K562 (cell line): ENCODE results near the gene HOXB6. TPM values are rescaled to one million over a fixed set of nuclear protein-coding genes. Genes with fewer than 3 reads are reported as not detected.

Source experiments
- ARID2 ChIP-seq: fragments of 450-650 bp; IDR thresholded peaks from 2 replicates; pipeline ENCODE4 v1.6.1; 2017; ENCODE audit warnings: antibody characterized with exemption, mild to moderate bottlenecking
- ARNT ChIP-seq, 2 experiments: fragments of 450-650 bp; IDR thresholded peaks; 2 replicates each; pipeline ENCODE4 v1.6.1; 2016; ENCODE audit warnings: mild to moderate bottlenecking in 1 of 2
- ETV6 ChIP-seq, 3 experiments: fragments of 150-350 bp in 1 of 3; sonication (generic) in 1 of 3; formaldehyde crosslinking in 1 of 3; IDR thresholded peaks; 2 replicates each; pipeline versions ENCODE4 v1.6.1 to v1.8.0; 2014 to 2022; ENCODE audit warnings: borderline replicate concordance in 2 of 3, low read depth in 2 of 3, antibody characterized with exemption in 1 of 3, low read length in 1 of 3, mild to moderate bottlenecking in 1 of 3, missing genetic modification reagents in 1 of 3
- MAZ ChIP-seq, 2 experiments: fragments of 450-650 bp in 1 of 2; sonication (generic) in 1 of 2; formaldehyde crosslinking; IDR thresholded peaks in 1 of 2; conservative IDR thresholded peaks in 1 of 2; 2 replicates each; pipeline versions ENCODE4 v1.4.0 to v1.5.0; 2020; ENCODE audit warnings: mild to moderate bottlenecking in 1 of 2, missing genetic modification reagents in 1 of 2
- MYC ChIP-seq, 2 experiments: fragments of 250-450 bp in 1 of 2; sonication (Bioruptor Pico) in 1 of 2; IDR thresholded peaks; 2 replicates each; pipeline versions ENCODE4 v1.5.1 to v1.6.1; 2012 to 2021; ENCODE audit warnings: low read depth in 2 of 2, borderline replicate concordance in 1 of 2, improper control_type of control experiment in 1 of 2, low read length in 1 of 2, mild to moderate bottlenecking in 1 of 2, moderate library complexity in 1 of 2
- RB1 ChIP-seq: fragments of 450-650 bp; IDR thresholded peaks from 2 replicates; pipeline ENCODE4 v1.6.1; 2017; ENCODE audit warnings: low read depth, mild to moderate bottlenecking
- SMAD4 ChIP-seq: fragments of 250-450 bp; sonication (Bioruptor Pico); conservative IDR thresholded peaks from 2 replicates; pipeline ENCODE4 v1.8.0; 2021; ENCODE audit warnings: inconsistent platforms, mild to moderate bottlenecking, moderate library complexity
- ZNF316 ChIP-seq: fragments of 450-650 bp; IDR thresholded peaks from 2 replicates; pipeline ENCODE4 v1.6.1; 2016
- ZNF561 ChIP-seq: fragments of 450-650 bp; formaldehyde crosslinking; conservative IDR thresholded peaks from 2 replicates; pipeline ENCODE4 v1.4.0; 2020; ENCODE audit warnings: mild to moderate bottlenecking, moderate library complexity
- polyA plus RNA-seq, 8 experiments: library from polyadenylated mRNA; depleted of rRNA in 4 of 8; stranded (reverse) in 5 of 8; unstranded in 3 of 8; fragments of >200 nt; fragmentation: Nextera tagmentation in 2 of 8; fragmentation: Illumina TruSeq in 1 of 8; extraction: Ambion mirVana in 2 of 8; extraction: Trizol in 1 of 8; gene quantifications; 2 replicates each; pipeline versions ENCODE4 v1.2.1 to v1.2.3, GENCODE V29; 2011 to 2014; ENCODE audit warnings: inconsistent platforms in 1 of 8, missing spikeins in 1 of 8
- total RNA-seq, 7 experiments: library from RNA; depleted of rRNA in 6 of 7; stranded (reverse); fragments of >200 nt in 6 of 7; fragmentation: Illumina TruSeq in 2 of 7; extraction: Trizol in 2 of 7; gene quantifications; 2 replicates each; pipeline versions ENCODE4 v1.2.1 to v1.2.3, GENCODE V29; 2011 to 2021; ENCODE audit warnings: low replicate concordance in 1 of 7
- TF ChIP-seq, protein P1 (sequence below): fragments of 250-450 bp; sonication (Bioruptor Pico); IDR thresholded peaks from 2 replicates; pipeline ENCODE4 v1.4.0; 2020
- TF ChIP-seq, protein P2 (sequence below), 2 experiments: fragments of 450-650 bp; formaldehyde crosslinking in 1 of 2; IDR thresholded peaks; 2 replicates each; pipeline versions ENCODE4 v1.4.0 to v1.6.1; 2014 to 2020; ENCODE audit warnings: mild to moderate bottlenecking in 2 of 2, borderline replicate concordance in 1 of 2, low read depth in 1 of 2

Gene HOXB6
- total and polyA plus RNA-seq, 9 of the 15 experiments (the other 6 are each of a cell fraction or from before 2014, with no cell fraction given): 1.2 to 14.8 (median 4.9) TPM

GRCh38 chr17:48593840-48594537, 10.8 kb downstream of the HOXB6 start (continued):
- TF ChIP-seq, protein P1, sequence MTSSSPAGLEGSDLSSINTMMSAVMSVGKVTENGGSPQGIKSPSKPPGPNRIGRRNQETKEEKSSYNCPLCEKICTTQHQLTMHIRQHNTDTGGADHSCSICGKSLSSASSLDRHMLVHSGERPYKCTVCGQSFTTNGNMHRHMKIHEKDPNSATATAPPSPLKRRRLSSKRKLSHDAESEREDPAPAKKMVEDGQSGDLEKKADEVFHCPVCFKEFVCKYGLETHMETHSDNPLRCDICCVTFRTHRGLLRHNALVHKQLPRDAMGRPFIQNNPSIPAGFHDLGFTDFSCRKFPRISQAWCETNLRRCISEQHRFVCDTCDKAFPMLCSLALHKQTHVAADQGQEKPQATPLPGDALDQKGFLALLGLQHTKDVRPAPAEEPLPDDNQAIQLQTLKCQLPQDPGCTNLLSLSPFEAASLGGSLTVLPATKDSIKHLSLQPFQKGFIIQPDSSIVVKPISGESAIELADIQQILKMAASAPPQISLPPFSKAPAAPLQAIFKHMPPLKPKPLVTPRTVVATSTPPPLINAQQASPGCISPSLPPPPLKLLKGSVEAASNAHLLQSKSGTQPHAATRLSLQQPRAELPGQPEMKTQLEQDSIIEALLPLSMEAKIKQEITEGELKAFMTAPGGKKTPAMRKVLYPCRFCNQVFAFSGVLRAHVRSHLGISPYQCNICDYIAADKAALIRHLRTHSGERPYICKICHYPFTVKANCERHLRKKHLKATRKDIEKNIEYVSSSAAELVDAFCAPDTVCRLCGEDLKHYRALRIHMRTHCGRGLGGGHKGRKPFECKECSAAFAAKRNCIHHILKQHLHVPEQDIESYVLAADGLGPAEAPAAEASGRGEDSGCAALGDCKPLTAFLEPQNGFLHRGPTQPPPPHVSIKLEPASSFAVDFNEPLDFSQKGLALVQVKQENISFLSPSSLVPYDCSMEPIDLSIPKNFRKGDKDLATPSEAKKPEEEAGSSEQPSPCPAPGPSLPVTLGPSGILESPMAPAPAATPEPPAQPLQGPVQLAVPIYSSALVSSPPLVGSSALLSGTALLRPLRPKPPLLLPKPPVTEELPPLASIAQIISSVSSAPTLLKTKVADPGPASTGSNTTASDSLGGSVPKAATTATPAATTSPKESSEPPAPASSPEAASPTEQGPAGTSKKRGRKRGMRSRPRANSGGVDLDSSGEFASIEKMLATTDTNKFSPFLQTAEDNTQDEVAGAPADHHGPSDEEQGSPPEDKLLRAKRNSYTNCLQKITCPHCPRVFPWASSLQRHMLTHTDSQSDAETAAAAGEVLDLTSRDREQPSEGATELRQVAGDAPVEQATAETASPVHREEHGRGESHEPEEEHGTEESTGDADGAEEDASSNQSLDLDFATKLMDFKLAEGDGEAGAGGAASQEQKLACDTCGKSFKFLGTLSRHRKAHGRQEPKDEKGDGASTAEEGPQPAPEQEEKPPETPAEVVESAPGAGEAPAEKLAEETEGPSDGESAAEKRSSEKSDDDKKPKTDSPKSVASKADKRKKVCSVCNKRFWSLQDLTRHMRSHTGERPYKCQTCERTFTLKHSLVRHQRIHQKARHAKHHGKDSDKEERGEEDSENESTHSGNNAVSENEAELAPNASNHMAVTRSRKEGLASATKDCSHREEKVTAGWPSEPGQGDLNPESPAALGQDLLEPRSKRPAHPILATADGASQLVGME: no peak
- TF ChIP-seq MAZ (CRISPR knock-in tag; conservative IDR thresholded peaks at IDR 0.05 in 1 of 2, IDR thresholded peaks at IDR 0.05 in 1 of 2) (peak in 1 of 2 experiments; percentile 80; a peak in 2 of 4 replicates), SMAD4 (CRISPR knock-in tag) (0 out of 2 replicates have a peak, but pooled peaks have one; percentile 24), RB1 (peak; percentile 91; the same call in 1 of the 2 replicates), ETV6 (IDR thresholded peaks at IDR 0.05; ENCODE audit: borderline replicate concordance in 1 of 2, low read depth in 2 of 2, low read length in 1 of 2) (no peak), ETV6 (CRISPR knock-in tag; IDR thresholded peaks at IDR 0.05; ENCODE audit: borderline replicate concordance) (no peak), ARNT (IDR thresholded peaks at IDR 0.05) (no peak), ZNF316 (peak; percentile 14; the same call in 1 of the 2 replicates), ZNF561 (no peak), ARID2 (peak; percentile 86), MYC (IDR thresholded peaks at IDR 0.05; ENCODE audit: low read depth, low read length) (peak; percentile 28; the same call in 1 of the 2 replicates), MYC (CRISPR knock-in tag; IDR thresholded peaks at IDR 0.05; ENCODE audit: borderline replicate concordance, low read depth) (no peak)
- TF ChIP-seq, protein P2, sequence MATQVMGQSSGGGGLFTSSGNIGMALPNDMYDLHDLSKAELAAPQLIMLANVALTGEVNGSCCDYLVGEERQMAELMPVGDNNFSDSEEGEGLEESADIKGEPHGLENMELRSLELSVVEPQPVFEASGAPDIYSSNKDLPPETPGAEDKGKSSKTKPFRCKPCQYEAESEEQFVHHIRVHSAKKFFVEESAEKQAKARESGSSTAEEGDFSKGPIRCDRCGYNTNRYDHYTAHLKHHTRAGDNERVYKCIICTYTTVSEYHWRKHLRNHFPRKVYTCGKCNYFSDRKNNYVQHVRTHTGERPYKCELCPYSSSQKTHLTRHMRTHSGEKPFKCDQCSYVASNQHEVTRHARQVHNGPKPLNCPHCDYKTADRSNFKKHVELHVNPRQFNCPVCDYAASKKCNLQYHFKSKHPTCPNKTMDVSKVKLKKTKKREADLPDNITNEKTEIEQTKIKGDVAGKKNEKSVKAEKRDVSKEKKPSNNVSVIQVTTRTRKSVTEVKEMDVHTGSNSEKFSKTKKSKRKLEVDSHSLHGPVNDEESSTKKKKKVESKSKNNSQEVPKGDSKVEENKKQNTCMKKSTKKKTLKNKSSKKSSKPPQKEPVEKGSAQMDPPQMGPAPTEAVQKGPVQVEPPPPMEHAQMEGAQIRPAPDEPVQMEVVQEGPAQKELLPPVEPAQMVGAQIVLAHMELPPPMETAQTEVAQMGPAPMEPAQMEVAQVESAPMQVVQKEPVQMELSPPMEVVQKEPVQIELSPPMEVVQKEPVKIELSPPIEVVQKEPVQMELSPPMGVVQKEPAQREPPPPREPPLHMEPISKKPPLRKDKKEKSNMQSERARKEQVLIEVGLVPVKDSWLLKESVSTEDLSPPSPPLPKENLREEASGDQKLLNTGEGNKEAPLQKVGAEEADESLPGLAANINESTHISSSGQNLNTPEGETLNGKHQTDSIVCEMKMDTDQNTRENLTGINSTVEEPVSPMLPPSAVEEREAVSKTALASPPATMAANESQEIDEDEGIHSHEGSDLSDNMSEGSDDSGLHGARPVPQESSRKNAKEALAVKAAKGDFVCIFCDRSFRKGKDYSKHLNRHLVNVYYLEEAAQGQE (IDR thresholded peaks at IDR 0.05; ENCODE audit: borderline replicate concordance): peak; percentile 90
- TF ChIP-seq, protein P2 (CRISPR knock-in tag; IDR thresholded peaks at IDR 0.05; ENCODE audit: low read depth): no peak
